WI38 (cell line): ENCODE results near the gene MAD1L1.

Source experiments
- H3K4me3 ChIP-seq: 2 replicates; pipeline ENCODE4 v1.5.1; 2011; ENCODE audit warnings: low read depth, mild to moderate bottlenecking, control low read depth, low read length
- CTCF ChIP-seq: IDR thresholded peaks from 2 replicates; pipeline ENCODE4 v1.5.1; 2012; ENCODE audit warnings: low read depth, mild to moderate bottlenecking, control low read depth, low read length

The MAD1L1 gene

DNA sequence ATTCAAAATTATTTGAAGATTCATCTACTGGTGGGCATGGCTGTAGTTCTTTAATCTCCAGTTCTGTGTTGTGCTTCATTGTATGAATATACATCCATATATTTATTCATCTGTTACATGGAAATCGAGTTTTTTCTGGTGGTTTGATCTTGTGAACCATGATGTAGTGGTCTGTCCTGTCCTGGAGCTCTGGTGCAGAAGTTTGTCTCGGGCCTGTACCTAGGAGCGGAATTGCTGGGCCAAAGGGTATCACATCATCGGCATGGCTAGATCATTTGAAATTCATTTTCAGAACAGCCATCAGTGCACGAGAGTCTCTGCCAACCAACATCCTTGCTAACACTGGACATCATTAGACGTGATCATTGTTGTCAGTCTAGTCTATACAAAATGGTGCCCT lies 455.6 kb downstream of the MAD1L1 start:
- TF ChIP-seq CTCF: no peak
- no peak overlapping the region for H3K4me3 ChIP-seq

GRCh38 chr7:1775389-1775788 lies 457.4 kb downstream of the MAD1L1 start:
- H3K4me3 ChIP-seq: no peak overlapping the region
- TF ChIP-seq CTCF: no peak

DNA sequence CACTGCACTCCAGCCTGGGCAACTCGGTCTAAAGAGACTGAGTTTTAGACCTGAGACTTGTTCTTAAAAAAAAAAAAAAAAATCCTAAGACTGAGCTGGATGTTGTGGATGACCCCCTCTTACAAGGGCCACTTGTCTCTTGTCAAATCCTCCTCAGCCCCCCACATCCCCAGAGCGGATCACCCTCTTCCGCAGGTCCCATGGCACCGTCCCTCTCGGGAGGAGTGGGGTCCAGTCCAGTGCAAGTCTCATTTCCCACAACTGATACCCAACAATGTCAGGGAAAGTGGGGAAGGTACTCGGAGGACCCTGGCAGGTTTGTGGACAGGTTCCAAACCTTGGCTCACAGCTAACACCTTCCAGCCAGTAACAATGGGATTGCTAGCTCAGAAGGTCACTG lies 462.4 kb downstream of the MAD1L1 start:
- H3K4me3 ChIP-seq: no peak overlapping the region
- TF ChIP-seq CTCF: no peak

DNA sequence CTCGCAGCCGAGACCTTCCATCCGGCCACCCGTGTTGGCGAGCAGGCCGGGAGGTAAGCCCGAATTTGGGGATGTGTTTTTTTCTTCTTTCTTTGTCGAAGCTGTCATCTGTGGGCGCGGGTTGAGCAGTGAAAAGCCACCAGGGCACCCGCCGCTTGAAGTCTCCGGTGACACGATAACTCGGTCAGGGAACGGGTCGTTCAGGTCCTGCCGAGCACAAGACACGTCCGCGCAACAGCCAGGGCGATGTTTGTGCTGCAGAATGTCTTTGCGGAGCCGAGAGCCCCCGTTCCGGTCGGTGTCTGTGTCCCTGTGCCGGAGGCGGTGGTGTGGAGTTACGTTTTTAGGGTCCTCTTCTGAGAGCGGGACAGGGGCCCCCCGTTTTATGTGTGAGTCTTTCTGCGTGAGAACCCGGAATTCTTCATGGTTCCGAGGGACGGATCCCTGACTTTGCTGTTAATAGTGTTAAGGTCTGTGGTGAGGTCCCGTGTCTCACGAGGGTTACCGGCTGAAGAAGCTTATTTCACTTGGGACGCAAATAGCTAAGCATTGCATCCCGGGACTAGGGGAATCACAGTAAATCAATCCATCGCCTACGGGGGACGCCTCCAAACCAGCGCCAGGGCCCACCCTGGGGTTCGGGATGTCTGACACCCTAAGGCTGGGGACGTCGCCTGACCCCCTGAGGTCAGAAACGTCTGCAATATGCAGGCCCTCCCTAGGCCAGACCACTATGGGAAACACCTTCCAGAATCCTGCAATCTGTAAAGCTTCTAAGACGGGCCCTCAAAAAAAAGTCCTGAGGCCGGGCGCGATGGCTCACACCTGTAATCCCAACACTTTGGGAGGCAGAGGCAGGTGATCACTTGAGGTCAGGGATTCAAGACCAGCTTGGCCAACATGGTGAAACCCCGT lies 463.2 kb downstream of the MAD1L1 start:
- H3K4me3 ChIP-seq: no peak overlapping the region
- TF ChIP-seq CTCF: no peak

GRCh38 chr7:1768832-1769231 lies 463.9 kb downstream of the MAD1L1 start:
- no peak overlapping the region for H3K4me3 ChIP-seq
- no peak for TF ChIP-seq CTCF

GRCh38 chr7:1767524-1767923 lies 465.2 kb downstream of the MAD1L1 start:
- no peak for TF ChIP-seq CTCF
- no peak overlapping the region for H3K4me3 ChIP-seq
